HepG2 (cell line): ENCODE measurements around the gene SMAP1.

Experiments used
- BRCA1 ChIP-seq: sonication (generic); formaldehyde crosslinking; IDR thresholded peaks from 2 replicates; pipeline ENCODE4 v1.4.0; 2020; ENCODE audit warnings: missing genetic modification reagents
- HMGA1 ChIP-seq: sonication (generic); formaldehyde crosslinking; conservative IDR thresholded peaks from 2 replicates; pipeline ENCODE4 v1.4.0; 2020; ENCODE audit warnings: missing genetic modification reagents
- NR1H2 ChIP-seq: sonication (generic); formaldehyde crosslinking; IDR thresholded peaks from 2 replicates; pipeline ENCODE4 v1.8.1; 2022; ENCODE audit warnings: low read depth, missing genetic modification reagents, borderline replicate concordance
- SMARCC2 ChIP-seq: fragments of 450-650 bp; IDR thresholded peaks from 2 replicates; pipeline ENCODE4 v1.6.1; 2017; ENCODE audit warnings: antibody characterized with exemption, mild to moderate bottlenecking
- ZNF644 ChIP-seq: IDR thresholded peaks from 2 replicates; pipeline ENCODE4 v1.6.1; 2016; ENCODE audit warnings: low read depth
- TF ChIP-seq, protein P1 (sequence below), 2 experiments: fragments of 450-650 bp in 1 of 2; sonication (generic) in 1 of 2; formaldehyde crosslinking in 1 of 2; IDR thresholded peaks; 2 replicates each; pipeline versions ENCODE4 v1.6.1 to v1.8.0; 2016 to 2022; ENCODE audit warnings: antibody characterized with exemption in 1 of 2, mild to moderate bottlenecking in 1 of 2, missing genetic modification reagents in 1 of 2

DNA sequence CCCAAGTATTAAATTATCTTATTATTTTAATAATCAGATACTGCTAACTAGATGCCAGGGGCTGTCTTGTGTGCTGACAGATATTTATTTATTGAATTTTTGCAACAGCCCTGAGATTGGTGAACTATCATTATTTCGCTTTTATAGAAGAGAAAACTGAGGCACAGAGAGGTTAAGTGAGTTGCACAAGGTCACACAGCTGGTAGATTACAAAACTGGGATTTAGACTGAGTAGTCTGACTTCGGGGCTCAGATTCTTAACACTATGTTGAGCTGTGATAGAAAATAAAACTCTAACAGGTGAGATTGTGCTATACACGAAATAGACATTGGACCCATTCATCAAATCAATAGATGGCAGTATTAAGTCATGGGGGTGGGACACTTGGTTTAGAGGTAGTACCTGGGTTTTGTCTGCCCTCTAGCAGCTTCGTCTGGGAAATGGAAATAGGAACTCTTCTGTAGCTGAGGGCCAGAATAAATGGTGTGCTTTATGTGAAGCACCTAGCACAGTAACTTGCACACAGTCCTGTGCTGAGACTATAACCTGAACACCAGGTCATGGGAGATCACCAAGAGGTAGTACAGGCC lies 175.7 kb downstream of the SMAP1 start:
- TF ChIP-seq, protein P1, sequence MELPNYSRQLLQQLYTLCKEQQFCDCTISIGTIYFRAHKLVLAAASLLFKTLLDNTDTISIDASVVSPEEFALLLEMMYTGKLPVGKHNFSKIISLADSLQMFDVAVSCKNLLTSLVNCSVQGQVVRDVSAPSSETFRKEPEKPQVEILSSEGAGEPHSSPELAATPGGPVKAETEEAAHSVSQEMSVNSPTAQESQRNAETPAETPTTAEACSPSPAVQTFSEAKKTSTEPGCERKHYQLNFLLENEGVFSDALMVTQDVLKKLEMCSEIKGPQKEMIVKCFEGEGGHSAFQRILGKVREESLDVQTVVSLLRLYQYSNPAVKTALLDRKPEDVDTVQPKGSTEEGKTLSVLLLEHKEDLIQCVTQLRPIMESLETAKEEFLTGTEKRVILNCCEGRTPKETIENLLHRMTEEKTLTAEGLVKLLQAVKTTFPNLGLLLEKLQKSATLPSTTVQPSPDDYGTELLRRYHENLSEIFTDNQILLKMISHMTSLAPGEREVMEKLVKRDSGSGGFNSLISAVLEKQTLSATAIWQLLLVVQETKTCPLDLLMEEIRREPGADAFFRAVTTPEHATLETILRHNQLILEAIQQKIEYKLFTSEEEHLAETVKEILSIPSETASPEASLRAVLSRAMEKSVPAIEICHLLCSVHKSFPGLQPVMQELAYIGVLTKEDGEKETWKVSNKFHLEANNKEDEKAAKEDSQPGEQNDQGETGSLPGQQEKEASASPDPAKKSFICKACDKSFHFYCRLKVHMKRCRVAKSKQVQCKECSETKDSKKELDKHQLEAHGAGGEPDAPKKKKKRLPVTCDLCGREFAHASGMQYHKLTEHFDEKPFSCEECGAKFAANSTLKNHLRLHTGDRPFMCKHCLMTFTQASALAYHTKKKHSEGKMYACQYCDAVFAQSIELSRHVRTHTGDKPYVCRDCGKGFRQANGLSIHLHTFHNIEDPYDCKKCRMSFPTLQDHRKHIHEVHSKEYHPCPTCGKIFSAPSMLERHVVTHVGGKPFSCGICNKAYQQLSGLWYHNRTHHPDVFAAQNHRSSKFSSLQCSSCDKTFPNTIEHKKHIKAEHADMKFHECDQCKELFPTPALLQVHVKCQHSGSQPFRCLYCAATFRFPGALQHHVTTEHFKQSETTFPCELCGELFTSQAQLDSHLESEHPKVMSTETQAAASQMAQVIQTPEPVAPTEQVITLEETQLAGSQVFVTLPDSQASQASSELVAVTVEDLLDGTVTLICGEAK (IDR thresholded peaks at IDR 0.05), result no peak
- TF ChIP-seq, protein P1 (CRISPR knock-in tag; IDR thresholded peaks at IDR 0.05), result no peak
- TF ChIP-seq ZNF644 (CRISPR knock-in tag) (no peak), SMARCC2 (no peak), BRCA1 (no peak), NR1H2 (CRISPR knock-in tag) (no peak), HMGA1 (CRISPR knock-in tag) (no peak)
